Trophoblast cell (in vitro differentiated cells and primary cell): Measurements from ENCODE around the gene TRMT1.
A peak's percentile ranks its signal among the peaks of the same experiment; 100 is the strongest.

Source experiments
- DNase-seq, 2 donors: peaks; one replicate each; pipeline ENCODE4 v3.0.0-alpha.2; 2016
- H2AFZ ChIP-seq: 2 replicates; pipeline ENCODE4 v1.6.1; 2013; ENCODE audit warnings: low read length, moderate library complexity, mild to moderate bottlenecking; ENCODE audit not compliant: insufficient read depth, poor library complexity
- H2AK5ac ChIP-seq: 2 replicates; pipeline ENCODE4 v1.6.1; 2013; ENCODE audit warnings: mild to moderate bottlenecking, low read length
- H2BK120ac ChIP-seq: 2 replicates; pipeline ENCODE4 v1.6.1; 2013; ENCODE audit warnings: low read length, mild to moderate bottlenecking, moderate library complexity; ENCODE audit not compliant: insufficient read depth, poor library complexity
- H2BK12ac ChIP-seq: 2 replicates; pipeline ENCODE4 v1.6.1; 2013; ENCODE audit warnings: mild to moderate bottlenecking, low read length, moderate library complexity
- H2BK5ac ChIP-seq: 2 replicates; pipeline ENCODE4 v1.6.1; 2013; ENCODE audit warnings: low read length, low read depth, moderate library complexity, mild to moderate bottlenecking; ENCODE audit not compliant: poor library complexity
- H3K14ac ChIP-seq: 2 replicates; pipeline ENCODE4 v1.6.1; 2013; ENCODE audit warnings: mild to moderate bottlenecking, low read length
- H3K18ac ChIP-seq: 2 replicates; pipeline ENCODE4 v1.6.1; 2013; ENCODE audit warnings: mild to moderate bottlenecking, low read length
- H3K23ac ChIP-seq: 2 replicates; pipeline ENCODE4 v1.6.1; 2013; ENCODE audit warnings: low read length
- H3K27ac ChIP-seq: 2 replicates; pipeline ENCODE4 v1.5.1; 2013; ENCODE audit warnings: low read depth, mild to moderate bottlenecking, inconsistent platforms, low read length, moderate library complexity
- H3K27me3 ChIP-seq: 2 replicates; pipeline ENCODE4 v1.6.1; 2013; ENCODE audit warnings: inconsistent platforms, mild to moderate bottlenecking, low read length, moderate library complexity; ENCODE audit not compliant: insufficient read depth
- H3K36me3 ChIP-seq, 2 experiments: 1 replicate in 1 of 2; 2 replicates in 1 of 2; pipeline ENCODE4 v1.6.1; 2013; ENCODE audit warnings: low read length in 2 of 2, mild to moderate bottlenecking in 2 of 2, moderate library complexity in 1 of 2; ENCODE audit not compliant: insufficient read depth in 2 of 2, control insufficient read depth in 1 of 2
- H3K4ac ChIP-seq: 2 replicates; pipeline ENCODE4 v1.6.1; 2013; ENCODE audit warnings: low read depth, mild to moderate bottlenecking, low read length, moderate library complexity
- H3K4me1 ChIP-seq, 2 experiments: 1 replicate in 1 of 2; 2 replicates in 1 of 2; pipeline ENCODE4 v1.6.1; 2013; ENCODE audit warnings: low read length in 2 of 2, mild to moderate bottlenecking in 2 of 2, moderate library complexity in 1 of 2; ENCODE audit not compliant: insufficient read depth in 2 of 2, control insufficient read depth in 1 of 2
- H3K4me2 ChIP-seq: 2 replicates; pipeline ENCODE4 v1.6.1; 2013; ENCODE audit warnings: inconsistent platforms, mild to moderate bottlenecking, low read length, moderate library complexity
- H3K4me3 ChIP-seq: 2 replicates; pipeline ENCODE4 v1.5.1; 2013; ENCODE audit warnings: mild to moderate bottlenecking, low read depth, low read length, inconsistent platforms
- H3K79me1 ChIP-seq: one replicate; pipeline ENCODE4 v1.6.1; 2013; ENCODE audit warnings: low read length
- H3K79me2 ChIP-seq: 2 replicates; pipeline ENCODE4 v1.6.1; 2013; ENCODE audit warnings: low read length, mild to moderate bottlenecking; ENCODE audit not compliant: control insufficient read depth, insufficient read depth, poor library complexity
- H3K9ac ChIP-seq: 2 replicates; pipeline ENCODE4 v1.6.1; 2013; ENCODE audit warnings: mild to moderate bottlenecking, low read length
- H3K9me3 ChIP-seq: 2 replicates; pipeline ENCODE4 v1.6.1; 2013; ENCODE audit warnings: low read depth, mild to moderate bottlenecking, control low read depth, inconsistent platforms, low read length; ENCODE audit not compliant: insufficient read depth
- H4K12ac ChIP-seq: 2 replicates; pipeline ENCODE4 v1.6.1; 2013; ENCODE audit warnings: low read depth, mild to moderate bottlenecking, low read length, moderate library complexity
- H4K8ac ChIP-seq: 2 replicates; pipeline ENCODE4 v1.6.1; 2013; ENCODE audit warnings: low read depth, mild to moderate bottlenecking, low read length, moderate library complexity
- H4K91ac ChIP-seq: one replicate; pipeline ENCODE4 v1.6.1; 2013; ENCODE audit warnings: low read depth, mild to moderate bottlenecking, low read length, moderate library complexity
- WGBS: extraction: QIAGEN DNeasy Blood & Tissue Kit; methylation state at CpG from one replicate; pipeline ENCODE4 v1.1.7; 2013; ENCODE audit warnings: missing lambda C conversion rate; ENCODE audit not compliant: insufficient read length, insufficient coverage; ENCODE audit errors: extremely low coverage; 5-methylcytosine and 5-hydroxymethylcytosine counted together

The TRMT1 gene

DNA sequence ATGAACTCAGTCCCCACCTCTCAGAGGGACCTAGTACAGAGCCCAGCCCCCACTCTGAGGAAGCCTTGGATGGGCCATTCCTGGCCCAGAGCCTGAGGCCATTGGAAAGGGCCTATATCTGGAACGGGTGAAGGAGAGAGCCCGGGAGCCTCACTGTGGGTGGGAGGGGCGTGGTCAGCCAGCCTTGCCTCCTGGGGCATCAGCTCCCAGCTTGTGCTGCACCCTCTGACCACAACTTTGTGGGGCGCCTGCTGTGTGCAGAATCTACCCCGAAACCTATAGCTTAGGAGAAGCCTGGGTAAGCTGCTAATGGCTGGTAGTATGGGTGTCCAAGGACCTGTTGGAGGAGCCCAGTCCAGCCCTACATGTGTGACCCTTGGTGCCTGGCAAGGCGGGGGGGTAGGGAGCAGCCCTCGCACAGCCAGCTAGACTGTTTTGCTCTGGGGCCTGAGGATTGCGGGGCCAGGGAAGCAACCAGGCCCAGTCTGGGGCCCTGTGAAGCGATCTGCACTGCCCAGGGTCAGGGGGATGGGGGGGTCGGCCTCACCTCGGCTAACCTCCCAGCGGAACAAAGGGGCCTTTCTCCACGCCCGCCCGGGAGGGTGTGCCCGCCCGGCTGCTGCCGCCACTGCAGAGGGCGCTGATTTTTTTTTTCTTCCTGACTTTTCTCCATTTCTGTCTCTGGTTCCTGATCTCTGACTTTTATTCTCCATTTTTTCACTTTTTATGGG, 56.1 kb downstream of the TRMT1 start:
- peaks cover 5% of the 10 kb centered on the region for H3K79me1 ChIP-seq
- H2AK5ac ChIP-seq = no peak overlapping the region
- no peak overlapping the region for H4K8ac ChIP-seq
- no peak overlapping the region for H3K23ac ChIP-seq
- no peak overlapping the region for H4K91ac ChIP-seq
- H3K9me3 ChIP-seq = peaks cover 4% of the 10 kb centered on the region
- H3K9ac ChIP-seq = no peak overlapping the region
- H3K27me3 ChIP-seq = peaks cover 79% of the 10 kb centered on the region
- DNase-seq = no peak
- H2BK5ac ChIP-seq = no peak overlapping the region
- no peak overlapping the region for H4K12ac ChIP-seq
- no peak overlapping the region for H2BK12ac ChIP-seq
- no peak overlapping the region for H3K4ac ChIP-seq
- H2BK120ac ChIP-seq = no peak overlapping the region
- no peak overlapping the region for H3K18ac ChIP-seq
- no CpG with 5 or more reads among the region's 19 CpGs for WGBS
- H3K4me2 ChIP-seq = no peak overlapping the region
- no peak overlapping the region for H2AFZ ChIP-seq
- no peak overlapping the region for H3K14ac ChIP-seq
- no peak overlapping the region for H3K4me3 ChIP-seq
- no peaks in the 10 kb centered on the region for H3K79me2 ChIP-seq
- peaks cover 5 to 10% of the 10 kb centered on the region in 2 experiments for H3K4me1 ChIP-seq
- H3K36me3 ChIP-seq = no peaks in the 10 kb centered on the region
- H3K27ac ChIP-seq = no peak overlapping the region

DNA sequence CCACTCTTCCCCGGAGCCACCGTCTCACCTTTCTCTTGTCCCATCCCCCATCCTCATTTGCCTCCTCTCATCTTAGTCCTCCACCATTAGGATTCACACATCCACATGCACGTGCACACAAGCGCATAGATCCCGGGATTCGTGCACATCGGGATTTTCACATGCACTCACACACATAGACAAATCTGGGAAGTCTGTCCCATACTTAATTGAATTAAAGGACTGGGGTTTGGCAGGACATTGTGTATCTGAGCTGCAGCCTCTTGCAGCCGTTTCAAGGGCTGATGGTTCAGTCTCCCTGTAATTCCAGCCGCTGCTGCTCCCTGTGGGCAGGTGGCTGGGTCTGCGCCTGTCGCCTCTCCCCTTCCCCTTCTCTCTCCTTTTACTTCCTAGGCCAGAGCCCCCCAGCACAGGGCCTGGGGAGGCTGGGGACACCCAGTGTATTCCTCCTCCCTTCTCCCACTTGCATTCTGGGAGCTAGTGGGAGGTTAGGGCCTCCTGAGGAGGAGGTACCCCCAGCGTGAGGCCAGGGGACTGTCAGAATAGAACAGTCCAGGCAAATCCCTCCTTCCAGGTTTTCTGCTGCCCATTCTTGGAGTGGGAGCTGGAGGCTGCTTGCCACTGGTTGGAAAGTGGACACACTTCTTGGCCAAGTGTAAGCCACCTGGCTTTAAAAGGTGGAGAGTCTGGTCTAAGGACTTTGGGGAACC, 57.4 kb downstream of the TRMT1 start:
- H4K8ac ChIP-seq = no peak overlapping the region
- H3K4ac ChIP-seq = no peak overlapping the region
- H3K36me3 ChIP-seq = no peaks in the 10 kb centered on the region
- no peak overlapping the region for H2BK12ac ChIP-seq
- H3K4me1 ChIP-seq = peaks cover 14 to 22% of the 10 kb centered on the region in 2 experiments
- no peak overlapping the region for H3K23ac ChIP-seq
- peaks cover 2% of the 10 kb centered on the region for H3K9me3 ChIP-seq
- H3K27ac ChIP-seq = no peak overlapping the region
- H3K9ac ChIP-seq = no peak overlapping the region
- no peak overlapping the region for H4K12ac ChIP-seq
- H3K79me1 ChIP-seq = peaks cover 15% of the 10 kb centered on the region
- no peak overlapping the region for H2AFZ ChIP-seq
- no peak overlapping the region for H4K91ac ChIP-seq
- no CpG with 5 or more reads among the region's 12 CpGs for WGBS
- H2BK120ac ChIP-seq = no peak overlapping the region
- no peak for DNase-seq
- no peak overlapping the region for H3K4me2 ChIP-seq
- peaks cover 2% of the 10 kb centered on the region for H3K79me2 ChIP-seq
- H3K14ac ChIP-seq = no peak overlapping the region
- H2AK5ac ChIP-seq = no peak overlapping the region
- no peak overlapping the region for H2BK5ac ChIP-seq
- no peak overlapping the region for H3K18ac ChIP-seq
- H3K27me3 ChIP-seq = peaks cover 72% of the 10 kb centered on the region
- no peak overlapping the region for H3K4me3 ChIP-seq

DNA sequence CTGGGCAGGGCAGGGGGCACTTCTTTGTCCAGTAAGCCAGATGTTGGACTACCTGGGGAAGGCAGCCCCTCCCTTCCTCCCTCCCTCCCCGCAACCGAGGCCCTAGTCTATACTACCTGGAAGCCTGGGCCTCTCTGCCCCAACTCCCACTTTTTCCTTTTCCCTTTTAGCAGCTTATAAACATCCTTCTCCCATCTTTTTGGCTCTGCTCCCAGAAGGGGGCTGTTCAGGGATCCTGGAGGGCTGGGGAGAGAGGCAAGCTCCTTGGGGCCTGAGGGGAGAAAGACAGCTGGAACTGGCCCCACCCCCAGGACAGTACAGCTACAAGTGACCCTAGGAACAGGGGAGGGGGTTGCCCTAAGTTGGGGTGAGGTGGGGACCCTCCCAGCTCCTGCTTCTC, 58.8 kb downstream of the TRMT1 start:
- no peak overlapping the region for H3K18ac ChIP-seq
- H2BK12ac ChIP-seq = no peak overlapping the region
- no peak overlapping the region for H2AFZ ChIP-seq
- no peak overlapping the region for H4K91ac ChIP-seq
- H2BK120ac ChIP-seq = no peak overlapping the region
- no CpG with 5 or more reads among the region's 2 CpGs for WGBS
- no peak overlapping the region for H2BK5ac ChIP-seq
- H3K4me1 ChIP-seq = peaks cover 26 to 35% of the 10 kb centered on the region in 2 experiments
- H3K27me3 ChIP-seq = peaks cover 59% of the 10 kb centered on the region
- H3K4me2 ChIP-seq = no peak overlapping the region
- H3K27ac ChIP-seq = no peak overlapping the region
- H3K9me3 ChIP-seq = peaks cover 2% of the 10 kb centered on the region
- H2AK5ac ChIP-seq = no peak overlapping the region
- no peak overlapping the region for H3K23ac ChIP-seq
- no peak overlapping the region for H3K4me3 ChIP-seq
- no peak overlapping the region for H3K9ac ChIP-seq
- no peak overlapping the region for H4K8ac ChIP-seq
- peaks cover 2% of the 10 kb centered on the region for H3K79me2 ChIP-seq
- no peak overlapping the region for H3K4ac ChIP-seq
- DNase-seq = no peak
- H3K79me1 ChIP-seq = peaks cover 24% of the 10 kb centered on the region
- no peak overlapping the region for H4K12ac ChIP-seq
- no peak overlapping the region for H3K14ac ChIP-seq
- no peaks in the 10 kb centered on the region for H3K36me3 ChIP-seq

DNA sequence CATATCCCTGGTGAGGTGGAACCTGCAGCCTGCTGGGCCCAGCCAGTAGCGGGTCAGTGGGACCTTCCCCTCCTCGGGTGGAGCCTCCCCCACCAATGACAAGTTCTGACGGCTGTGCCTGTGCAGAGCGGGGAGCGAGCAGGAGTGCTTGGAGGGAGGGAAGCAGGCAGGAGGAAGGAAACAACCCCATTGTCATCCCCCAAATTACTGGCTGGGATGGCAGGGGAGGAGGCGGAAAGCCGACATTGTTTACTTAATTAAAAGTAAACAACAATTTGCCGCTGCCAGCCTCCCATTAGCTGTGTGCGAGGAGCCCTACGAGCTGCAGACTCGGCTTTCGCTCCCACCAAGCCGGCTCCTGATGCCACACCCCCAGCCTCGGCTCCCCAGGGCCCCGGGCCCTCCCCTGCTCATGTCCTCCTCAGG, 59.4 kb downstream of the TRMT1 start:
- Histone ChIP-seq H3K36me3 (no peaks in the 10 kb centered on the region), H2BK120ac (no peak overlapping the region), H2BK12ac (no peak overlapping the region), H3K79me1 (peaks cover 24% of the 10 kb centered on the region), H4K8ac (no peak overlapping the region), H2AK5ac (no peak overlapping the region), H3K4me1 (peaks cover 32 to 41% of the 10 kb centered on the region in 2 experiments), H3K9ac (no peak overlapping the region), H3K4ac (no peak overlapping the region), H3K4me3 (no peak overlapping the region), H4K12ac (no peak overlapping the region), H3K23ac (no peak overlapping the region), H3K14ac (no peak overlapping the region), H4K91ac (no peak overlapping the region), H3K9me3 (peaks cover 2% of the 10 kb centered on the region), H3K18ac (no peak overlapping the region), H2AFZ (peak overlapping the region; percentile 11), H3K79me2 (peaks cover 2% of the 10 kb centered on the region), H3K27ac (no peak overlapping the region), H3K4me2 (no peak overlapping the region), H3K27me3 (peaks cover 55% of the 10 kb centered on the region), H2BK5ac (no peak overlapping the region)
- DNase-seq = no peak
- WGBS = no CpG with 5 or more reads among the region's 15 CpGs
